GM10248 (cell line): ENCODE data around the gene PPHLN1.

Experiments
- CTCF ChIA-PET: fragments of 300-600 bp; sonication (Branson Sonifier 250); formaldehyde crosslinking; extraction: SDS; loops from one replicate; lab custom pipeline; 2021; ENCODE audit warnings: antibody characterized with exemption; lab: Yijun Ruan, JAX
- POLR2A ChIA-PET: fragments of 350-650 bp; sonication (Branson Sonifier 250); formaldehyde crosslinking; extraction: SDS; loops from one replicate; lab custom pipeline; 2020; ENCODE audit warnings: antibody characterized with exemption; lab: Yijun Ruan, JAX
- DNase-seq: peaks from one replicate; pipeline ENCODE4 v3.0.0; 2012; ENCODE audit errors: extremely low spot score
- CTCF ChIP-seq: IDR thresholded peaks from 2 replicates; pipeline ENCODE4 v1.5.1; 2012; ENCODE audit warnings: mild to moderate bottlenecking, low read depth; ENCODE audit errors: extremely low read depth, missing control alignments, control extremely low read depth

Gene PPHLN1

GRCh38 chr12:42394429-42394828 is 68.5 kb downstream of the PPHLN1 start:
- TF ChIP-seq CTCF: no peak
- POLR2A ChIA-PET: no interaction called here
- CTCF ChIA-PET: no interaction called here
- no peak for DNase-seq

GRCh38 chr12:42396473-42397259 is 70.7 kb downstream of the PPHLN1 start:
- TF ChIP-seq CTCF: no peak
- CTCF ChIA-PET: interaction anchor here (1.3 to 2.9 kb wide), 2 partner anchors 10 to 24 kb away, joined by 3 to 11 read pairs; no protein-coding TSS in a partner anchor
- POLR2A ChIA-PET: interaction anchor here (0.6 kb wide), 1 partner anchor 10 kb away, joined by 4 read pairs; no protein-coding TSS in a partner anchor
- no peak for DNase-seq

GRCh38 chr12:42402821-42403411 is 76.9 kb downstream of the PPHLN1 start:
- no peak for TF ChIP-seq CTCF
- CTCF ChIA-PET: interaction anchor here (1.6 to 1.7 kb wide), 3 partner anchors 11 to 31 kb away, joined by 5 to 8 read pairs (median 6); no protein-coding TSS in a partner anchor
- POLR2A ChIA-PET: no interaction called here
- DNase-seq: no peak

GRCh38 chr12:42407306-42407705 is 81.3 kb downstream of the PPHLN1 start:
- TF ChIP-seq CTCF: no peak
- POLR2A ChIA-PET: no interaction called here
- DNase-seq: no peak
- CTCF ChIA-PET: interaction anchor here (0.8 to 1.3 kb wide), 3 partner anchors 10 to 76 kb away, joined by 3 read pairs; no protein-coding TSS in a partner anchor

GRCh38 chr12:42409471-42409870 is 83.5 kb downstream of the PPHLN1 start:
- DNase-seq: no peak
- TF ChIP-seq CTCF: no peak
- ChIA-PET CTCF (interaction anchor here (1.5 kb wide), 1 partner anchor 18 kb away, joined by 4 read pairs; no protein-coding TSS in a partner anchor), POLR2A (no interaction called here)

- TF ChIP-seq CTCF: no peak
- ChIA-PET CTCF (interaction anchor here (1.5 kb wide), 1 partner anchor 17 kb away, joined by 4 read pairs; no protein-coding TSS in a partner anchor), POLR2A (no interaction called here)
- no peak for DNase-seq
These were observed 84.4 kb downstream of the PPHLN1 start for GRCh38 chr12:42410340-42410739.
